GM19043 (cell line): ENCODE data around the gene TBX2.

Experiments
- ATAC-seq: cut with Tn5 transposase; IDR thresholded peaks from one replicate; pipeline ENCODE4 v1.9.1; 2021; ENCODE audit warnings: low read depth; ENCODE audit not compliant: unreplicated experiment

The TBX2 gene

DNA sequence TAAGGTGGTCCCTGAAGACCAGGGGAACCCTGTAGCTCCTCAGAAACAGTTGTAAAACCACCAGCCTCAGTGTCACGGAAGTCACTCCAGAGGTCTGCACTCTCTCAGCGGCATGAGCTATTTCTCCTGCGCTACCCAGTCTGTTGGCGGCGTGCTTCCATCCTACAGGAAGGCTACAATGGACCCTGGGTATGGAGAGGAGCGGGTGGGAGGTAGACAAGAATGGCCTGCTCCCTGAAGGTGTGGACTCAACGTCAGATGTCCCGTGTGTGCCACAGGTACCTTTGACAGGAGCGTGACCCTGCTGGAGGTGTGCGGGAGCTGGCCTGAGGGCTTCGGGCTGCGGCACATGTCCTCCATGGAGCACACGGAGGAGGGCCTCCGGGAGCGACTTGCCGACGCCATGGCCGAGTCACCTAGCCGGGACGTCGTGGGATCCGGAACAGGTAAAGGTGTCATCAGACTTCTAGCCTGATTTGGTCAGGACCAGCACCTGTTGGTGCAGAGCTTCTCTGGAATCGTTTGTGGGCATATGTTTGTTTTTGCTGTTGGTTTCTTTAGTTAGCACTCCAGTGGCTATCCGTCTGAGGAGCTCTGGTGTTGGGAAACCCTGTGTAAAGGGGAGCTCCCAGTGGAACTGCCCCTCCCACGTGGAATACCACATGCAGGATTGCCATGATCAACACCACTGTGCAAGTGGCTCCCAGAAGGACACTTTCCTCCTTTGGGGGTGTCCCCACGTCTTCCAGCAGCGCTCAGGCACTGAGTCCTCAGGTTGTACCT lies 31.4 kb upstream of the TBX2 start:
- no peak for ATAC-seq

DNA sequence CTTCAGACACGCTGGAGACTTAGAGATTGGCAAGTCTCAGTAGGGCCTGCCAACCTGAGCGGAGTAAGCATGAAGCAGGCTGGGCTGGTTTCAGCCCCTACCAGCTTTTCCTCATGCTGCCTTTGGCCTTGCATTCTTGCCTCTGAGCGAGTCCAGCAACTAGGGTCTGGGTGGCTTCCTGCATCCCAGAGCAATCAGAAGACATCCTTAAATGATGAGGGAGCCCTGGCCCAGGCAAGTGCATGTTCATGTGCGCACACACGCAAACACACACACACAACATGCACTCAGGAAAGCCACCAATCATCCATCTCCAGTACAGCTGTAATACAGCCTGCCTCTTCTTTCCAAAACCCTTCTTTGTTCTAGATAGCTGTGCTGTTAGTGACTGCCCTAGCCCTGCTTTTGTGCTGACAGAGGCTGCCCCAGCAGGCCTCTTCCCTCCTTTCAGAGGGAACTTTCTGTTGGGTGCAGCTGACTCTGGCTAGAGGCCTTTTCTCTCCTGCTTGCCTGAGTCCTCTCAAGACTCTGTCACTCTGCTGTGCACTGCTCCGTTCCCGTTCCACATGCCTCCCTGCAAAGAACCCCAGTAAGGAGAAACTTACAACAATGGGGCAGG lies 30.7 kb upstream of the TBX2 start:
- ATAC-seq, result no peak

DNA sequence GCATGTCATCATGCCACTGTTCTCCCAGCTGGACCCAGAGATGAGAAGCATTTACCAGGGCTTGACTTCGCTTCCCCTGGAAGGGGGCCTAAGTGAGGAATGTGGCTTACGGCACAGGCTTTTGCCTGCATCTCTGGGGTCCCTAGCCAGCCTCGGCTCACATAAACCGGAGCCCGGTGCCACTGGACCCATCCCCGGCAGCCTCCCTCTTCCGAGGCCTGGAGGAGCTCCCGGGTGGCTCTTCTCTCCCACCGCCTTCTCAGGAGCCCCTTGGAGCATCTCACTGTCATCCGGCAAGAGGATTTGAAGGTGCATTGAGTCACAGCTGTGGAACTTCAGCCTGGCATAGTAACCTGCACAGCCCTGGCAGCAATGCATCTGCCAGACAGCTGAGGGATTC lies 29.9 kb upstream of the TBX2 start:
- ATAC-seq, result no peak

DNA sequence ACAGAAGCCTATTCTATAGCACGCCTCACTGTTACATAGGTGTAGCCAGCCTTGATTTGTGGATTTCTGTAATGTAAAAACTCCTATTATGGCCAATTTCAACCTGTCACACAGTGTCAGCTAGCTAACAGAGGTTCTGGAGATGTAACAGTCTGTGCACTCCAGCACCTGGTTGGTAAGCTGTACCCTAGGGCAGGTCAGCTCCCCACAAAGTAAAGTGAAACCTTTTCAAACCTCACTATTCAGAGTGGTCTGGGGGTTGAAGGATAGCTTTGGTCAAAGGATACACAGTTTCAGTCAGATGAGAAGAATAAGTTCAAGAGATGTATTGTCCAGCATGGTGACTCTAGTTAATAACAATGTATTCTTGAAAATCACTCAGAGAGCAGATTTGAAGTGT lies 28.5 kb upstream of the TBX2 start:
- ATAC-seq, result no peak

DNA sequence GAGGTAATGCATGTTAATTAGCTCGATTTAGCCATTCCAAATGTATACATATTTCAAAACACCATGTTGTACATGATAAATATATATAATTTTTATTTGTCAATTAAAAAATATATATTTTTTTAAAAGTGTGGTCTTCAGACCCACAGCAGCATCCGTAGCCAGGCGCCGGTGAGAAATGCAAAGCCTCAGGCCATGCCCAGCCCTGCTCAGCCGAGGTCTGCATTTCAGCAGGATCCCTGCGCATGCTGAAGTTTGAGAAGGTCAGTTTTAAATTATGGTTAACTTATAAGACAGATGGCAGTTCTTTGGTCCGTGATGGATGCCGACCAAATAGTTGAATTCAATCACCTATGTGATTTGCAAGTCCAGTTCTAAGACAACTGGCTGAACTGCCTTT lies 28.0 kb upstream of the TBX2 start:
- no peak for ATAC-seq

DNA sequence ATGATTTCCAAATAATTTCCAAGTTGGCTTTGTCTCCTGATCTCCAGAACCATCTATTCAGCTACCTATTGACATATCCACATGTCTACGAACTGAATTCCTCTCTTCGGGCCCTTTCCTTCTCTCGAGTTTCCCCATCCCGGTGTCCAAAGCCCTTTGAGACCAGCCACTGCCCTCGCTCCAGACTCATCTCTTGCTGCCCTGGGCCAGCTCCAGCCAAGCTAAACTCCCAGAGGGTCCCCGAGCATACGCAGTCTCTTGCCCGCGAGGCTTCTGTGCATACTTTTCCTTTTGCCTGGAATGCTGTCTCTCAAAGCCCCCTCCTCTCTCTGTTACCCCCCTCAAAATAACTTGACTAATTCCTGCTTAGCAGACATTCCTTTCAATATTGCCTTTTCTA lies 27.2 kb upstream of the TBX2 start:
- no peak for ATAC-seq

- no peak for ATAC-seq
Observed at GRCh38 chr17:61376931-61377838, 22.5 kb upstream of the TBX2 start.

GRCh38 chr17:61378658-61379456 lies 20.8 kb upstream of the TBX2 start:
- no peak for ATAC-seq

GRCh38 chr17:61379457-61380216 lies 20.0 kb upstream of the TBX2 start:
- no peak for ATAC-seq

DNA sequence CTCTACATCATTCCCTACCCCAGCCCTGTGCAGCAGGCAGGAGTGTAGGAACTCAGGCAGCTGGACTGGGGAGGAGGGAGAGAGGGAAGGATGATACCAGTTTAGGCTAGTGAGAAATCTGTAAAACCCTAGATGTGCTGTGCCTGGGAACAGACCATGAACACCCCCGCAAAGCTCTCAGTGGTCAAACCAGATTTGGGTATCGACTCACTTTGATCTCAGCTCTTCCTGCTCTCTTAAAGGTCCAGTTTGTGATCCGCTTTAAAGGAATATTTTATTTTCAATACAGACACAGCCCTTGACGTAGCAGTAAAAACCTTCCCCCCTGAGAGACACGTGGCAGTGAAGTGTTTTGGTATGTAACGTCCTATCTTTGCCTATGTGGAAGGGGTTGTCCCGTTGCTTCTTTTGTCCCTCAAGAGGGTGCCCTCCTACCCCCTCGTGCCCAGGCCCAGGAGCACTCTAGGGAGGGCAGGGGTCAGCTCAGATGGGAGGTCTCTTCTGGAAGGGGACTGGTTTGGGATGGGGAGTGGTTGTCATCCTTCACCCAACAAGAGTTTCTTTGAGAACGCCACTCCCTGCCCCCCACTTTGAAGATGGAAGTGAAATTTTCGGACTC lies 19.3 kb upstream of the TBX2 start:
- ATAC-seq, result no peak

DNA sequence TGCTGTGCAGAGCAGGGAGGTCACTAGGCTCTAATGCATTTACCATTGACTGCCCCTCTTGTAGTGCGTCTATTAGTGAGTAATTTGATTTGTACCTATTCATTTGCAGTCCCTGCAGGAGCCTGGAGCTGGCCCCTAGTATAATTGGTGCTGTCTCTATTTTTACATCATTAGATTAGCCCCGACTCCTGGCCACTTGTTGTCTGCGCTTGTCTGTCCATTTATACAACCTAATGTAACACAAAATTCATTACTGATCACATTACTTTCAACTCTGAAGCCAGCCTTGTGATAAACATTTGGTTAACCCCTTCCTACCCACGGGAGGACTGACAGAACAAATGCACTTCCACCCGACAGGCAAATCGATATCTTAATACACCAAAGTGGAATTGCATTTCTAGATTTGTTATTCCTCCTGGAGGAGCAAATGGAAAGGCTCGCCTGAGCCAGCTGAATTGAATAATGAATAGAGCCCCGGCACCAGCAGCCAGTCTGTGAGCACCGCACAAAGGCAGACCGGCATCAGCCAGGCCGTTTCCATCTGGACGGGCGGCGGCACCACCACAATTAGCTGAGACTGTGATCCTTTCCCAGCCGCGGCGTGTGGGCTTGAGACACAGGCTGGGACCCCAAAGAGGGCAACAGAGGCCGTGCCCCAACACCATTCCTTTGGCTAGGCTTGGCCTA lies 18.7 kb upstream of the TBX2 start:
- no peak for ATAC-seq

GRCh38 chr17:61381537-61381936 lies 18.1 kb upstream of the TBX2 start:
- no peak for ATAC-seq

- no peak for ATAC-seq
Observed at GRCh38 chr17:61382796-61383688, 16.6 kb upstream of the TBX2 start.

DNA sequence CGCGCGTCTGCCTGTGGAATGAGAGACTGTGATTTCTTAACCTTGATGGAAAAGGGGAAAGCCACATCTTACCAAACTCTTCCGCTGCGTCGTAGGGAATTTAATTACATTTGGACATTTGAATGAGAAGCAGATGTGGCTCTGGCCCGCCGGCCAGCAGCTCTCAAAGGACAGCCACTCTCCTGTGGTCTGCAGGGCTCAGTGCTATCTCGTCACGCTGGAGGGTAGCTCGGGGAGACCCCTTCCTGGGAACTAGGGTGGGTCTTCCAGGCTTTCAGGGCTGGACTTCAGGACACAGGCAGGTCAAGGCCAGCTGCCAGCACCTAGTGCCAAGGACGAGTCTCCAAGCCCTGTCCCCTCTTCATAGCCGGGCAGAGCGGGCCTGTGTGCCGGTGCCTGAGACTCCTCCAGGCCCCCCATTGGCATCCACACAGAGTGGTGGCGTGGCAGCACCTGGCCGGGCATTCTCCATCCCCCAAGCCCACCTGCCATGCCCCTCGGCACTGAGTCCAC lies 15.9 kb upstream of the TBX2 start:
- ATAC-seq, result no peak

- no peak for ATAC-seq
Observed at GRCh38 chr17:61384354-61384691, 15.3 kb upstream of the TBX2 start.

DNA sequence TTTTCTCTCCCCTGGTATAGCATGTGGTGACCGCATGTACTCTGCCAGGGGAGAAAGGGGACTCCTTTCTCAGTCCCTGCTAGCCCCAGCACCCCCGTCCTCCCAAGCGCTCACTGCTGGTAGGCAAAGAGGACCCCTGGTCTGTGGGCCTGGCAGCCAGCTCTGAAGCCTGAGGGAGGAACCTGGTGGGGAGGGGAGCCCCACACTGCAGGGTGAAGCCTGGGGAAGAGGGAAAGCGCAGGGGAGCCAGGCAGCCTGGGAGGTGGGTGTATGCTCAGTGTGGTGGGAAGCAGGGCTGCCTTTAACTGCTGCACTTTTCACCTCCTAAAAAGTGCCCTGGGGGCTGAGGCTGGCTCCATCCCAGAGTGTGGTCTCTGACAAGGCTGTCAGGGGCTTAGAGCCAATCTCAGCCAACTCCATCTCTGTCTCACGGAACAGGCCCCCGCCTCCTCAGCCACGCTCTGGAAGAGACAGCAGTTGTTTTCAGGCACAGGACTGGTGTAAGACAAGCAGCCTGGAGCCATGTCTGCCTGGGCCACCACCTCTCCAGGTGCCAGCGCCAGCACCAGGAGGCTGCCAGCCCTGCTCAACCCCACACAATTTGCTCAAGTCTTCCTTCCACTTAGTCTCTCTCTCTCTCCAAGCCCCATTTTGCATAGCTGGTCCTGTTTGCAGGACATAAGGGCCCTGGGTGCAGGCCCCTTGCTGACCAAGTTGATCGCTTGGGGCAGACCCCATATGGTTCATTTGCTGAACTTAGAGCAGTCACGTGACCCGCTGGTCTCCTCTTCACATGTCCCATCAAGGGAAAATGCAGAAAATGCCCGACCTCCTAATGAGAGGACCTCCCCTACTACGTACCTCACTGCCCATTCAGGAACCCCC lies 14.7 kb upstream of the TBX2 start:
- ATAC-seq, result no peak
